WI38 (cell line): ENCODE data around the gene DTNBP1.
"Not testable (repeated sequence)": the region's sequence is repeated elsewhere in the genome, so short reads cannot be mapped to it uniquely, and the experiment has no call there.

Source experiments
- H3K4me3 ChIP-seq: 2 replicates; pipeline ENCODE4 v1.5.1; 2011; ENCODE audit warnings: low read depth, mild to moderate bottlenecking, control low read depth, low read length
- TF ChIP-seq, protein P1 (sequence below): IDR thresholded peaks from 2 replicates; pipeline ENCODE4 v1.5.1; 2012; ENCODE audit warnings: low read depth, mild to moderate bottlenecking, control low read depth, low read length

The DTNBP1 gene

DNA sequence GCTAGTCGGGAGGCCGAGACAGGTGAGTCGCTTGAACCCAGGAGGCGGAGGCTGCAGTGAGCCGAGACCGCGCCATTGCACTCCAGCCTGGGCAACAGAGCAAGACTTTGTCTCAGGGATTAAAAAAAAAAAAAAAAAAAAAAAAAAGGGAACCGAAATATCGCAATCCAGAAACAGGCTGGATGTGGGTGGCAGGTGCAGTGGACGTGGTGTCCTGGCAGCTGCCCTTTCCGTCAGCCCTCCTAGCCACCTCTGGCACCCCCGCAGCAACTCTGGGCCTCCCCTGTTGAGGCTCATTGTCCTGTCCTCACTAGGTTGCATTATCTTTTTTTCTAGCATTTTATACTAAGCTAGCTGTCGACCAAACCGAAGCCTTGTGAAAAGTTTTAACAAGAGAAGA is 113.5 kb downstream of the DTNBP1 start:
- TF ChIP-seq, protein P1, sequence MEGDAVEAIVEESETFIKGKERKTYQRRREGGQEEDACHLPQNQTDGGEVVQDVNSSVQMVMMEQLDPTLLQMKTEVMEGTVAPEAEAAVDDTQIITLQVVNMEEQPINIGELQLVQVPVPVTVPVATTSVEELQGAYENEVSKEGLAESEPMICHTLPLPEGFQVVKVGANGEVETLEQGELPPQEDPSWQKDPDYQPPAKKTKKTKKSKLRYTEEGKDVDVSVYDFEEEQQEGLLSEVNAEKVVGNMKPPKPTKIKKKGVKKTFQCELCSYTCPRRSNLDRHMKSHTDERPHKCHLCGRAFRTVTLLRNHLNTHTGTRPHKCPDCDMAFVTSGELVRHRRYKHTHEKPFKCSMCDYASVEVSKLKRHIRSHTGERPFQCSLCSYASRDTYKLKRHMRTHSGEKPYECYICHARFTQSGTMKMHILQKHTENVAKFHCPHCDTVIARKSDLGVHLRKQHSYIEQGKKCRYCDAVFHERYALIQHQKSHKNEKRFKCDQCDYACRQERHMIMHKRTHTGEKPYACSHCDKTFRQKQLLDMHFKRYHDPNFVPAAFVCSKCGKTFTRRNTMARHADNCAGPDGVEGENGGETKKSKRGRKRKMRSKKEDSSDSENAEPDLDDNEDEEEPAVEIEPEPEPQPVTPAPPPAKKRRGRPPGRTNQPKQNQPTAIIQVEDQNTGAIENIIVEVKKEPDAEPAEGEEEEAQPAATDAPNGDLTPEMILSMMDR, result no peak
- no peak overlapping the region for H3K4me3 ChIP-seq

DNA sequence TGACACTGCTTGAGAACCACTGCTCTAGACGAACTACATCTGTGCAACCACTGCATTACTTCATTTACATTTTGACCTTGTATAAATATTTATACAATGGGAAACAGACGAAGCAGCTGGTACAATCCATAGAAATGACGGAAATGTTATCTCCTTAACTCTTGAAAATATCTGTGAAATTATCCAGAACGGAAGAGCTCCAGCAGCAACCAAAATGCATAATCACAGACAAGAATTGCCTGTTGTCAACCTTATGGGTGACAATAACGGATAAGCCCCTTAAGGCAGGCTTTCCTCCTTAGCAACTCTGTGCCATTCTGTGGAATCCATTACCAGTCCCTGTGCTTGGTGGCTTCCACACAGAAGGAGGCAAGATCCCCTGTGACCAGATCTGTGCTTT is 115.4 kb downstream of the DTNBP1 start:
- TF ChIP-seq, protein P1, result no peak

DNA sequence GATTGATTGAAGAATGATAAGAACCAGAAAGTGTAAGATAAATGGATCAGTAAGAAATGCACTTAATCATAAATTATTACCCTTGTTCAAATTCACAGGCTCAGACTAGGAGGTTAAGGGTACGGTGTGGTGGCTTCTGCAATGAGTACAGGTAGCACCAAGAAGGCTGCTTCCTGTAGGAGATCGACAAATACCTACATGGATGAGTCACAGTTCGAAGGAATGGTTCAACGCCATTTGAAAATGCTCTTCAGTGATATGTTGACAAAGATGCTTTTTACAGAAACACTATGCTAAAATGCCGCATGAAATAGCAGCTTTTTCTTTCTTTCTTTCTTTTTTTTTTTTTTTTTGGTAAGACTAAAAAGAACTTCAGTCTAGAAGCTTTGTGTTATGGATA is 116.2 kb downstream of the DTNBP1 start:
- TF ChIP-seq, protein P1, result no peak
- H3K4me3 ChIP-seq, result no peak overlapping the region

More for the DNA sequence above, 115.4 kb downstream of the DTNBP1 start:
- H3K4me3 ChIP-seq, result no peak overlapping the region

DNA sequence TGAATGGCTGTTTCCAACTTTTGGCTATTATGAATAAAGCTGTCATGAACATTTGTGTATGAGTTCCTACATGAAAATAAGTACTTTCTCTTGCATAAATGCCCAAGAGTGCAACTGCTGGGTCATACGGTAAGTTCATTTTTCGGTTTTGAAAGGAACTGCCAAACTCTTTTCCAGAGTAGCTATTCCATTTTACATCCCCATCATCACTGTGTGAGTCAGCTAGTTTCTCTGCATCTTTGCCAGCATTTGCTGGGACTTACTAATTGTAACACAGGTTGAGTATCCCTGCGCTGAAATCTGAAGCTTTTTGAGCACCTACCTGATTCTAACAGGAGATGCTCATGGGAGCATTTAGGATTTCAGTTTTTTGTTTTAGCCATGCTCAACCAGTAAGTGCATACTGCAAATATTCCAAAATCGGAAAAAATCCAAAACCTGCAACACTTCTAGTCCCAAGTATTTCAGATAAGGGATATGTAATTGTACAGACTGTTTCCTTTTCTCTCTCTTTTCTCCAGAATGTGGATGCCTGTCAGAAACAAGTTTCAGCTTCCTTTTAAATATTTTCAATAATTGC is 118.4 kb downstream of the DTNBP1 start:
- TF ChIP-seq, protein P1, result no peak

DNA sequence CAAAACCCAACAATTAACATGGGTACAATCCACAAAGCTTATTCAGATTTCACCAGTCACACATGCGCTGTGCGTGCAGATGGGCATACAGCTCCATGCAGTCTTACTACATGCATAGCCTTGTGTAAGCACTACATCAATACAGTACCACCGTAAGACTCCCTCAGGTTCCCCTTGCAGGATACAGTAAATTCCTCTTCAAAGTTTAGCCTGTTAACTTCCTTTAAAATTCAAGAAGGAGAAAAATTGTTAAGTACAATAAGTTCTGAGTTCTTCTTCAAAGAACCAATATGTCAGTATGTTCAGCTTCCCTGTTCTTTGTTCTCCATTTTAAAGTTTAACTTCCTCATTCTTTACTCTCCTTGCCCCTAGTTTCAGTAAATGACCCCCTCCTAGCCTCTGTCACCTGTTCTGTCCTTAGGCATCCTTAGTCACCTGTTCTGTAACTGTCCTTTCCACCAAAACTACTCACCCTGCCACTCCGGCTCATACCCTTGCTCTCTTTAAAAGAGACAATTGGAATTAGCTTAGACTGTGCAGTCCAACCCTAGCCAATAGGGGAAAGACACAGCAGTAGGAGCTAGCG is 119.4 kb downstream of the DTNBP1 start:
- not testable (repeated sequence) for H3K4me3 ChIP-seq

More for the DNA sequence above, 118.4 kb downstream of the DTNBP1 start:
- no peak overlapping the region for H3K4me3 ChIP-seq

DNA sequence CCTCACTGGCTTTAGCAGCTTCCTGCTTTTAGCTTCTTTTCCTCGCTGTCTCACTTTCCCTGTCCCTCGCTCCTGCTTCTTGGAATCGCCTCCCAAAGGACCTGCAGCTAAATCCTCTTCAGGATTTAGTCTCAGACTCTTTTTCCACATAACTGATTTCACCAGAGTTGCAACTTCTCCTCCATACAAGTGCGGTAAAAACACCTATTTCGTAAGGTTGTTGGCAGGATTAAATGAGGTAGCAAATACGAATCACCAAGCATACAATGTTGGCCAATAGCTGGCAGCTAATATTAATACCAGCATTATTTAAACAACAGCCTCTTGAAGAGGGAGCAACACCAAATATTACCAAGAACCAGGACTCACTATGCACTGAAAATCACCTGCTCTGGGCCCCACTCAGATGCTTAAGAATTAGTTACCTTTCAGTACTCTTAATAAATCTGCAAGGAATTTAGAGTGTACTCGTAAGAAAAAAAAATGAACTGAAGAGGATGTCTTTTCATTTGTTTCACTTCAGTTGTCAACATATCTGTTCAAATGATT is 123.0 kb downstream of the DTNBP1 start:
- TF ChIP-seq, protein P1, result no peak
- no peak overlapping the region for H3K4me3 ChIP-seq

DNA sequence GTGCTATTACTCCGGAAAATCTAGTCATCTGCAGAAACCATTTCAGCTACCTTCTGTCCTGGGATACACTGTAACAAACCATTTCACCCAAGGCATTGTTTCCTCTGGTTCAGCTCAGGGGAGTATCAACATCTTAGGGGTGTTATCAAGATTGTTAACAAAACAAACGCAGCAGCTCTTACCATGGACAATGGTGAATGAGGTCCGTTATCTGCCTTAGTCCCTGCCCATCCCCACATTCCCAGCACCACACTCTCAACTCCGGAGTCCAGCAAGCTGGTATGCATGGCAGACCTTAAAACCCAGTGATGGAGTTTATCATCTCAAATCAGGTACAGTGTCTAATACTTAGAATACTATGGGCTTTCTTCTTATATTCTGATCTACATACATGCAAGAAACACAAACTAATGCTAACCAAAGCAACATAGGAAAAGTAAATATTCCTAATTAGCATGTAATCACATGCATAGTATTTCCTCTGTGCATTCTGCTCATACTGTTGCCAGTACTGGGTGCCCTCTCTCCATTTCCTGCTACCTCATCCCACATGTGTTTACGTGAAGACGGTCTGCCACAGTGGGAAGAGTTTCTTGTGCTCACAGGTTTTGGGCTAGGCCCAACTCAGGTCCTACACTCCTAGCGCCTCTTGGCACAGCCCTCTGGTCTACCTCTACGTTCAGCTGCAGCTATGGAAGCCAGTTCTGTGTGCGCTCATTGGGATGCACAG is 123.9 kb downstream of the DTNBP1 start:
- TF ChIP-seq, protein P1, result no peak

More for the DNA sequence above, 123.9 kb downstream of the DTNBP1 start:
- H3K4me3 ChIP-seq, result no peak overlapping the region
